ENCODE measurements around the gene PERM1. TPM values are rescaled to one million over a fixed set of nuclear protein-coding genes. Genes with fewer than 3 reads are reported as not detected.

The PERM1 gene
- total RNA-seq, 2 experiments from 2014 or later, result not detected

DNA sequence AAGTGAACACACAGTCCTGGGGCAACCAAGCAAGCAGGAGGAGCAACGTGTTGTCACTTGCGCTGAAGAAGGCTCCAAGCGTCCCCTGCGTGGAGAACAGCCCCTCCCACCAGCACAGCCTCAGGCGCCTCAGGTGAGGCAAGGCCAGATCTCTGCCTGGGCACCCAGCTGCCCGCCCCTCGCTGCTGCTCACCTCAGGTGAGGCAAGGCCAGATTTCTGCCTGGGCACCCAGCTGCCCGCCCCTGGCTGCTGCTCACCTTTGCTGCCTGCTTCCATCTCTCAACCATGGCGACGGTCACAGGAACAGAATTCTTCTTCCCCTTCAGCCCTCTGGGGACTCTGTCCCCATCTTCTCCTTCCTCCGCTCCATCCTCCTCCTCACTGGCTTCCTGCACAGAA, 25.3 kb downstream of the PERM1 start:
- Histone ChIP-seq H3K9me3 (ENCODE audit: control insufficient read depth in 1 of 2, insufficient read depth in 1 of 2, low read length in 2 of 2) (no peaks in the 10 kb centered on the region), H3K4me1 (ENCODE audit: insufficient read depth, low read length) (peaks cover 37% of the 10 kb centered on the region), H3K36me3 (ENCODE audit: insufficient read depth, low read length) (peaks cover 58% of the 10 kb centered on the region), H3K27ac (ENCODE audit: low read depth in 1 of 2, low read length in 2 of 2) (no peak overlapping the region), H3K27me3 (ENCODE audit: control insufficient read depth in 1 of 2, insufficient read depth in 2 of 2, low read length in 2 of 2) (no peaks in the 10 kb centered on the region), H3K4me3 (ENCODE audit: low read length) (no peak overlapping the region)
- Mint-ChIP-seq H3K27ac (no peak overlapping the region), H3K4me3 (no peak overlapping the region), H3K4me1 (ENCODE audit: low read depth) (peaks cover 16% of the 10 kb centered on the region), H3K36me3 (ENCODE audit: low read depth) (peaks cover 61% of the 10 kb centered on the region), H3K9me3 (no peaks in the 10 kb centered on the region), H3K27me3 (no peaks in the 10 kb centered on the region)
- ATAC-seq (ENCODE audit: poor library complexity), result no peak
- intact Hi-C loops (cut with DNase I, micrococcal nuclease), result loop anchor here in 1 of 2 experiments (5.0 kb wide), 1 partner anchor 49 kb away; no protein-coding TSS in a partner anchor
- POLR2A ChIA-PET, result no interaction called here
- no peak for DNase-seq
- TF ChIP-seq, protein P1, sequence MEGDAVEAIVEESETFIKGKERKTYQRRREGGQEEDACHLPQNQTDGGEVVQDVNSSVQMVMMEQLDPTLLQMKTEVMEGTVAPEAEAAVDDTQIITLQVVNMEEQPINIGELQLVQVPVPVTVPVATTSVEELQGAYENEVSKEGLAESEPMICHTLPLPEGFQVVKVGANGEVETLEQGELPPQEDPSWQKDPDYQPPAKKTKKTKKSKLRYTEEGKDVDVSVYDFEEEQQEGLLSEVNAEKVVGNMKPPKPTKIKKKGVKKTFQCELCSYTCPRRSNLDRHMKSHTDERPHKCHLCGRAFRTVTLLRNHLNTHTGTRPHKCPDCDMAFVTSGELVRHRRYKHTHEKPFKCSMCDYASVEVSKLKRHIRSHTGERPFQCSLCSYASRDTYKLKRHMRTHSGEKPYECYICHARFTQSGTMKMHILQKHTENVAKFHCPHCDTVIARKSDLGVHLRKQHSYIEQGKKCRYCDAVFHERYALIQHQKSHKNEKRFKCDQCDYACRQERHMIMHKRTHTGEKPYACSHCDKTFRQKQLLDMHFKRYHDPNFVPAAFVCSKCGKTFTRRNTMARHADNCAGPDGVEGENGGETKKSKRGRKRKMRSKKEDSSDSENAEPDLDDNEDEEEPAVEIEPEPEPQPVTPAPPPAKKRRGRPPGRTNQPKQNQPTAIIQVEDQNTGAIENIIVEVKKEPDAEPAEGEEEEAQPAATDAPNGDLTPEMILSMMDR (IDR thresholded peaks at IDR 0.05), result no peak
- CTCF ChIA-PET, result no interaction called here

DNA sequence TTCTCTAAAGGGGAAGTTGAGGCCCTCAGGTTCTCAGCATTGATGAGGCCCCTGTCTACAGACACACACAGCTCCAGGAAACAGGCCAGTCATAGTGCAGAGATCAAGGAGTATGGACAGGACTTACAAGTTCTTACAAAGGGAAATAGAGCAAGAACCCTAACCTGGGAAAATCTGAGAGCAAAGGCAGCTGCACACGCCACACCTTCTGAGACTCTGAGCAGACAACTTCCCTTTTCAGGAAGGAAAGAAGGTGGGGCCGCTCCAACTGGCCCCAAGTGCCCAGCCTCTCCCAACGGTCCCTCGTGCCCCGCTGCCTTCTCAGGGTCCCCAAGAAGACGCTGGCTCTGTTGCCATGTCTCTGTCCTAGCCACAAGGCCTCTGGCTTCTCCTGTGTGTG, 26.4 kb downstream of the PERM1 start:
- DNase-seq, result no peak
- peak overlapping the region; percentile 48 for H3K4me3 Mint-ChIP-seq
- no peak overlapping the region for H3K27ac Mint-ChIP-seq
- H3K9me3 ChIP-seq (ENCODE audit: control insufficient read depth in 1 of 2, insufficient read depth in 1 of 2, low read length in 2 of 2), result no peaks in the 10 kb centered on the region
- no peaks in the 10 kb centered on the region for H3K9me3 Mint-ChIP-seq
- H3K4me1 ChIP-seq (ENCODE audit: insufficient read depth, low read length), result peaks cover 31% of the 10 kb centered on the region
- H3K36me3 ChIP-seq (ENCODE audit: insufficient read depth, low read length), result peaks cover 68% of the 10 kb centered on the region
- no peaks in the 10 kb centered on the region for H3K27me3 Mint-ChIP-seq
- H3K36me3 Mint-ChIP-seq (ENCODE audit: low read depth), result peaks cover 70% of the 10 kb centered on the region
- no peaks in the 10 kb centered on the region for H3K27me3 ChIP-seq (ENCODE audit: control insufficient read depth in 1 of 2, insufficient read depth in 2 of 2, low read length in 2 of 2)
- no peak for ATAC-seq (ENCODE audit: poor library complexity)
- ChIA-PET CTCF (no interaction called here), POLR2A (no interaction called here)
- intact Hi-C loops (cut with DNase I, micrococcal nuclease), result loop anchor here in 1 of 2 experiments (5.0 kb wide), 1 partner anchor 48 kb away; no protein-coding TSS in a partner anchor
- H3K4me1 Mint-ChIP-seq (ENCODE audit: low read depth), result peaks cover 16% of the 10 kb centered on the region
- no peak overlapping the region for H3K4me3 ChIP-seq (ENCODE audit: low read length)
- TF ChIP-seq, protein P1 (IDR thresholded peaks at IDR 0.05), result no peak
- H3K27ac ChIP-seq (ENCODE audit: low read depth in 1 of 2, low read length in 2 of 2), result no peak overlapping the region

DNA sequence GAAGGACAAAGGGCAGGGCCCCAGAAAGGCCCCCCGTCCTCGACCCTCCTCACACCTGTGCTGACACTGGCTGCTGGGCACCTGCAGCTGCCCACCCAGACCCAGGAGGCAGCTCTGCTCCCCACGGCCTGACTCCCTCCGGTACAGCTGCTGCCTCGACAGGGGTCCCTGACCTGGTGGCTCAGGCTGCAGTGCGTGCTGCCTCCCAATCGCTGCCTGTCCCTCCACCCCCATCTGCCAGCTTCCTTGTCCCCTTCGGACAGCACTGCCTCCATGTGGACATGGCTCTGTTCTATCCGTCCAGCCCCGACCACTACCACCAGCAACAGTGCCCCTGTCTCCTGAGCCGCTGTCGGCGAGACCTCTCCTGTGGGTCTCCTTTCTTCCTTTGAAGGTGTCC, 27.0 kb downstream of the PERM1 start:
- Histone ChIP-seq H3K27ac (ENCODE audit: low read depth in 1 of 2, low read length in 2 of 2) (no peak overlapping the region), H3K27me3 (ENCODE audit: control insufficient read depth in 1 of 2, insufficient read depth in 2 of 2, low read length in 2 of 2) (no peaks in the 10 kb centered on the region), H3K4me1 (ENCODE audit: insufficient read depth, low read length) (peaks cover 27% of the 10 kb centered on the region), H3K9me3 (ENCODE audit: control insufficient read depth in 1 of 2, insufficient read depth in 1 of 2, low read length in 2 of 2) (no peaks in the 10 kb centered on the region), H3K4me3 (ENCODE audit: low read length) (no peak overlapping the region), H3K36me3 (ENCODE audit: insufficient read depth, low read length) (peaks cover 73% of the 10 kb centered on the region)
- H3K4me3 Mint-ChIP-seq, result peak overlapping the region; percentile 48
- DNase-seq (no peak), ATAC-seq (ENCODE audit: poor library complexity) (no peak)
- no peak overlapping the region for H3K27ac Mint-ChIP-seq
- H3K9me3 Mint-ChIP-seq, result no peaks in the 10 kb centered on the region
- CTCF ChIA-PET, result no interaction called here
- peaks cover 76% of the 10 kb centered on the region for H3K36me3 Mint-ChIP-seq (ENCODE audit: low read depth)
- no peaks in the 10 kb centered on the region for H3K27me3 Mint-ChIP-seq
- intact Hi-C loops (cut with DNase I, micrococcal nuclease), result loop anchor here in 1 of 2 experiments (5.0 kb wide), 1 partner anchor 48 kb away; no protein-coding TSS in a partner anchor
- POLR2A ChIA-PET, result no interaction called here
- peaks cover 12% of the 10 kb centered on the region for H3K4me1 Mint-ChIP-seq (ENCODE audit: low read depth)
- TF ChIP-seq, protein P1 (IDR thresholded peaks at IDR 0.05), result no peak
